ENCODE results near the gene SEL1L3.

SEL1L3 gene

DNA sequence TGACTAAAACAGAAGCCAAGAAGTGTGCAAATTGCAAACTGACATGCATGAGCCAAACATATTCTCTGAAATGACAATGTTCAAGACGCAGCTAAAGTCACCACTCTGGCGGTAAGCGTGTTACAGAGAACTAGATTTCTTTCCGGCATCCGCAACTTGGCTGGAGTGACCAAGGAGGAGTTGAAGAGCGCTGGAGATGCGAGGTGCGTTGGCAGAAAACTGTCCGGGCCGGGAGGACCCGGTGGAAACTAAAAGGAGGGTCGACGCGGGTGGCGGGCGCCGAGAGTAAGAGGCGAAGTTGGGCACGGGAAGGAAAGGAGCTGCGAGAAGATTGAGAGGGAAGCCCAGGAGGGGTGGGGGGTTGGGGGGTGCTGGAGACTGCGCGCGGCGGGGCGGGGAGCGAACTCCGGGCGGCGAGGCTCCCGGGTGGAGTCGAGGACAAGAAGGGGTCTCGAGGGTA is 807 bp downstream of the SEL1L3 start:
- Histone ChIP-seq H3K27me3 (ENCODE audit: control insufficient read depth, insufficient read depth, low read length) (no peaks in the 10 kb centered on the region), H3K4me1 (ENCODE audit: control insufficient read depth, insufficient read depth, low read length) (peaks cover 20% of the 10 kb centered on the region), H3K9me3 (replicated peaks; ENCODE audit: low read length) (no peaks in the 10 kb centered on the region), H3K4me3 (ENCODE audit: low read length) (peak overlapping the region; percentile 74), H3K4me2 (ENCODE audit: low read length) (peak overlapping the region; percentile 87), H3K9ac (ENCODE audit: low read depth, low read length) (peak overlapping the region; percentile 62), H3K36me3 (ENCODE audit: insufficient read depth, low read length) (no peaks in the 10 kb centered on the region)

DNA sequence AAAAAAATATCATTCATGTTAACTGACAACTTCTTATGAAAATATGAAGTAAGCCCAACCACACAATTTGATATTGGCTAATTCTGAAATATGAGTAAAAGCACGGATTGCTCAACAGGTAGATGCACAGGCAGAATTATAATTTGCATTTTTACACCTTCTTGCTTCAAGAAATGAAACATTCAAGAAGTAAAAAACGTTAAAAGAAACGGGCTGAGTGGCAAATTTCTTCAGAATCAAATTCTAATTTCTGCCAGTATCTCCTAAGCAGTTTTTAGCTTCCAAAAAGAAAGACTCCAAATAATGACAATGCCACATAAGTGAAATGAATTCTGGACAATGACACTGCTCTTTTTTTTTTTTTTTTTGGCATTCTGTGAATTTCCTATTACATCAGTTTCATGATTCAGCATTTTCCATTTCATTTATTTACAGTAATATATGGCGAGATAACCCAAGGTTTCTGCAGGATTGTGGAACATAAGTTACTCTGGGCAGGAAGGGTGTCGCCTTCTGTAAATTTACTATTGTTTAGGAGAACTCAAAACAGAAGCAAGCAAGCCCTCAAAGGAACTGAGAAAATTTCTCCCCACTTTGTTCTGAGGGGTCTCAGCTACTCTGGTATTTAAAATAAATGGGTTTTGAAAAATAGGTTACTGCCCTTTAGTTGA is 1.4 kb downstream of the SEL1L3 start:
- Histone ChIP-seq H3K9ac (ENCODE audit: low read depth, low read length) (peak overlapping the region; percentile 62), H3K4me1 (ENCODE audit: control insufficient read depth, insufficient read depth, low read length) (peaks cover 25% of the 10 kb centered on the region), H3K36me3 (ENCODE audit: insufficient read depth, low read length) (no peaks in the 10 kb centered on the region), H3K27me3 (ENCODE audit: control insufficient read depth, insufficient read depth, low read length) (no peaks in the 10 kb centered on the region), H3K4me3 (ENCODE audit: low read length) (peak overlapping the region; percentile 74), H3K9me3 (replicated peaks; ENCODE audit: low read length) (no peaks in the 10 kb centered on the region), H3K4me2 (ENCODE audit: low read length) (peak overlapping the region; percentile 87)

DNA sequence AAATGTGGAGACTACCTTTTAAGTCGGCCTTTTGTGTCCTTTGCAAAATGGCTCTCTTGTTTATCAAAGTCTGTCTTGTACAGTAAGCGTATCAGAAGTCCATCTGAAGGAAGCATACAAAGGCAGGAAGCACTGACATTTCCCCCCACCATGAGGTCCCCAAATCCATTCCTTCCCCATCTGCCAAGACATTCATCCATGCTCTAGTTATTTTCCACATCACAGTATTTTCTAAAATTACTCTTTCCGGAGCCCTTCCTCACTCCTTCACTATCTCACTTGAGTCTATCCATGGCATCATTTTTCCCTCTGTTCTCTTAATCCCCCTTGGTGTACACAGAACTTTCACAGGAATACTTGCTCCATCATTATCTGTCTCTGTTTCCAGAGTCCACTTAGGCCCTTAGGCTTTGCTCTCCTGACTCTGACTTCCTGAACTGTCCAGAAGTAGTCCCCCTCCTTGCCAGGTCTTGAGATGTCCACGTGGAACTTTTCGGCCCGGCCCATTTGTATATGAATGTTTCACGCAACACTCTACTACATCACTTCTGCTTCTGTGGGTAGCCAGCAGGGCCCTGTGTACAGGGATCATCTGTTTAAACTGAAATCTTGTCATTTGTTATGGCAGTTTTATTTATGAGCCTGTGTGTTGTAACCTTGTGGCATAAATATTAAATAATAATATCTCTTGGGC is 2.1 kb downstream of the SEL1L3 start:
- Histone ChIP-seq H3K36me3 (ENCODE audit: insufficient read depth, low read length) (no peaks in the 10 kb centered on the region), H3K4me1 (ENCODE audit: control insufficient read depth, insufficient read depth, low read length) (peaks cover 25% of the 10 kb centered on the region), H3K4me3 (ENCODE audit: low read length) (no peak overlapping the region), H3K9me3 (replicated peaks; ENCODE audit: low read length) (no peaks in the 10 kb centered on the region), H3K4me2 (ENCODE audit: low read length) (peak overlapping the region; percentile 87), H3K27me3 (ENCODE audit: control insufficient read depth, insufficient read depth, low read length) (no peaks in the 10 kb centered on the region), H3K9ac (ENCODE audit: low read depth, low read length) (no peak overlapping the region)

DNA sequence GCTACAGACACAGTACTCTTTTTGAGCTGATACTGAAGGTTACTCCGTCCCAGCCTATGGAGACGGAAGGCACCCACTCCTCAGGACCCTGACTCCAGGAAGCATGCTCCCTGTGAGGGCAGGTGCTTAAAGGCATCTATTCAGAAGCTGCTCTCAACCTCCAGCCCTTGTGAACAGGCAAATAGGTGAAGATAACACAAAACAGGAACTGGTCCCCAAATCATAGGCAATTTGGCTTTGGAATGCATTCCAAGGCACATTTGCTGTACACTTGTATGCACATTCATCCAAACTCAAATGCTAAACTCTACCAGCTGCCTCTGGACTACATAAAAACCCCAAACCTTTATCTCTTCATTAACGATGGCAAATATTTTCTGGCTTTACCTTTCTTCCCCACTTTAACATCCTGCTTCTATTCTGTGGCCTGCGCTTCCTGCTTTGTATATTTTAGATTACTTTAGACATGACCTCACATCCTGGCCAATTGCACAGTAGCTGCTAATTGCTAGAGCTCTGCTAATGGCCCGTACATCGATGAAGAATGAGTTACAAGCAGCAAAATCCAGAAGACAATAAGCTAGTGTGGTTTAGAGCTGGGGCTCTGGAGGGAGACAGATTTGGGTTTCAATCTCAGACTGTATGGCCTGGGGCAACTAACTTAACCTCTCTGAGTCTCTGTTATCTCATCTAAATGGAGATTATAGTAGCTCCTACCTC is 3.2 kb downstream of the SEL1L3 start:
- Histone ChIP-seq H3K27me3 (ENCODE audit: control insufficient read depth, insufficient read depth, low read length) (no peaks in the 10 kb centered on the region), H3K4me2 (ENCODE audit: low read length) (no peak overlapping the region), H3K9ac (ENCODE audit: low read depth, low read length) (no peak overlapping the region), H3K9me3 (replicated peaks; ENCODE audit: low read length) (no peaks in the 10 kb centered on the region), H3K4me1 (ENCODE audit: control insufficient read depth, insufficient read depth, low read length) (peaks cover 32% of the 10 kb centered on the region), H3K4me3 (ENCODE audit: low read length) (no peak overlapping the region), H3K36me3 (ENCODE audit: insufficient read depth, low read length) (no peaks in the 10 kb centered on the region)

DNA sequence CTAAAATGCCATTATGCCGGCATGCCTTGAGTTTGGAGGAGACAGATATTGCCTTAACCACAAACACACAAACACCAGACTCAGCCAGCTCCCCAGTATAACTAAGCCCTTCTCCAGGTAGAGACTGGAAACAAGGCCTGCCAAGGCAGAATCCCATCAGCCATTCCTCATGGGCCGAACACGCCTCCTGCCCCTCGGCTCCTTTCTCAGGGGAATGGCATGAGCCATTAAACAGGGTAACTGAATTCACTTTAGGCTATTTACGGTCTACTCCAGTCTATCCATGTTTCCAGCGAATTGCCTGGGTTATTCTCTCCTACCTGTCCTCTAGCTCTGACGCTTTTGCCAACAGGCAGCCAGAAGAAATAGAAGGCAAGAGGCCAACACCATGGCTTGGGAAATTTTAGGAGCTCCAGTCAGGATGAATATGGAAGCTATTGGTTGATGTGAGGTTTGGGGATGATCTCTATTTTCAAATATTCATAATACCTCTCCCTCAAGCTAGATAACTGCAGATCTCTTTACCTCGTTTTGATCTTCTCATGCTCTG is 4.9 kb downstream of the SEL1L3 start:
- peaks cover 32% of the 10 kb centered on the region for H3K4me1 ChIP-seq (ENCODE audit: control insufficient read depth, insufficient read depth, low read length)
- no peak overlapping the region for H3K9ac ChIP-seq (ENCODE audit: low read depth, low read length)
- no peaks in the 10 kb centered on the region for H3K9me3 ChIP-seq (replicated peaks; ENCODE audit: low read length)
- no peak overlapping the region for H3K4me2 ChIP-seq (ENCODE audit: low read length)
- no peaks in the 10 kb centered on the region for H3K36me3 ChIP-seq (ENCODE audit: insufficient read depth, low read length)
- no peak overlapping the region for H3K4me3 ChIP-seq (ENCODE audit: low read length)
- no peaks in the 10 kb centered on the region for H3K27me3 ChIP-seq (ENCODE audit: control insufficient read depth, insufficient read depth, low read length)

DNA sequence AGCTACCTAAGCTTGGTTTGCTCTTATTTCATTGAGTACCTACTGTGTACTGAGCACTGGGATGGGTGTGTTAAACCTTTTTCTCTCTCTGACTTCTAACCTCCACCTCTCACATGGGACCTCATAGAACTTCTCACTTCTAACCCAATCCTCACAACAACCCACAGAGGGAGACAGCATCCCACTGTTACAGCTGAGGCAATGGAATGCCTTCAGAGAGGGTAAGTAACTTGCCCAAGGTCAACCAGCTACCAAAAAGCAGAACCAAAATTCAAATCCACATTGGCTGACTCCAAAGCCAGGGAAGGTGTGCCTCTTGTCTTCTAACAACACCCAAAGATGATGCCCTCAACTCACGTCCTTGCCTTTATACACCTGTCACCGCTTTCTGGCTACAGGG is 5.4 kb downstream of the SEL1L3 start:
- Histone ChIP-seq H3K4me3 (ENCODE audit: low read length) (no peak overlapping the region), H3K27me3 (ENCODE audit: control insufficient read depth, insufficient read depth, low read length) (no peaks in the 10 kb centered on the region), H3K9ac (ENCODE audit: low read depth, low read length) (no peak overlapping the region), H3K9me3 (replicated peaks; ENCODE audit: low read length) (no peaks in the 10 kb centered on the region), H3K36me3 (ENCODE audit: insufficient read depth, low read length) (no peaks in the 10 kb centered on the region), H3K4me2 (ENCODE audit: low read length) (no peak overlapping the region), H3K4me1 (ENCODE audit: control insufficient read depth, insufficient read depth, low read length) (peaks cover 32% of the 10 kb centered on the region)

DNA sequence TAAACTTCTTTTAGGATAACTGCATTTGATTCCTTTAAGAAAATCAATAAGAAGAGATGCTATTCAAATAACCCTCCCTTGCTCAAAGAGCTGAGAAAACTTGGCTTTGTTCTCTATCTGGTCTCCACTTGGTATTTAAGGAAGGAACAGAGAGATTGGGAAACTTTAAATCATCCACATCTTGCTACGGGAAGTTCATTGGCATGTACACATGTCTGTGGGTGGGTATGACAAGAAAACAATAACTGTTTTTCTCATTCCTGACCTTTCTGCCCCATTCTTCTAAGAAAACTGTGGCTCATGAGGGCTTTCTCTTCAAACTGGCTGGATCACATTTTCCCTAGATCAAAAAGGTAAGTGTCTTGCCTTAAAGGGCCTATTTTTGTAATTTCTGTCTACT is 6.0 kb downstream of the SEL1L3 start:
- H3K9ac ChIP-seq (ENCODE audit: low read depth, low read length), result no peak overlapping the region

DNA sequence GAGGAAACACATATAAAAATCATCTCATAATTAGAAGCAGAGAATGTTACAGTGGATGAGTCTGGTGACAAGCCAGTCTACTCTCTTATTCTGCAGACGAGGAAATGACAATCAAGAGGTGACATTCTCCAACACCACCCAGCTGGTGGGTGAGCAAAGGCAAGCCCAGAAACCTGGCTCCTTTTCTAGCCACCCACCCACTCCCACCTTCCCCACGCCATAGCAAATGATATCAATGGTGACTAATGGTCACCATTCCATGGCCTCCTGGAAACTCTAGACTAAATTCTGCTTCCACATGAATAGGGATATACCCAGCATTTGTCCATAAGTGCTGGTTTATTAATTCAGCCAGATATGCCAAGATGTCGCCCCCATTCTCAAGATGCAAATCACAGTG is 10.7 kb downstream of the SEL1L3 start:
- Histone ChIP-seq H3K36me3 (ENCODE audit: insufficient read depth, low read length) (no peaks in the 10 kb centered on the region), H3K4me1 (ENCODE audit: control insufficient read depth, insufficient read depth, low read length) (peaks cover 14% of the 10 kb centered on the region), H3K27me3 (ENCODE audit: control insufficient read depth, insufficient read depth, low read length) (no peaks in the 10 kb centered on the region), H3K9ac (ENCODE audit: low read depth, low read length) (no peak overlapping the region), H3K9me3 (replicated peaks; ENCODE audit: low read length) (no peaks in the 10 kb centered on the region), H3K4me2 (ENCODE audit: low read length) (no peak overlapping the region), H3K4me3 (ENCODE audit: low read length) (no peak overlapping the region)

More for the DNA sequence above, 6.0 kb downstream of the SEL1L3 start:
- Histone ChIP-seq H3K4me3 (ENCODE audit: low read length) (no peak overlapping the region), H3K36me3 (ENCODE audit: insufficient read depth, low read length) (no peaks in the 10 kb centered on the region), H3K4me1 (ENCODE audit: control insufficient read depth, insufficient read depth, low read length) (peaks cover 30% of the 10 kb centered on the region), H3K9me3 (replicated peaks; ENCODE audit: low read length) (no peaks in the 10 kb centered on the region), H3K4me2 (ENCODE audit: low read length) (no peak overlapping the region), H3K27me3 (ENCODE audit: control insufficient read depth, insufficient read depth, low read length) (no peaks in the 10 kb centered on the region)

DNA sequence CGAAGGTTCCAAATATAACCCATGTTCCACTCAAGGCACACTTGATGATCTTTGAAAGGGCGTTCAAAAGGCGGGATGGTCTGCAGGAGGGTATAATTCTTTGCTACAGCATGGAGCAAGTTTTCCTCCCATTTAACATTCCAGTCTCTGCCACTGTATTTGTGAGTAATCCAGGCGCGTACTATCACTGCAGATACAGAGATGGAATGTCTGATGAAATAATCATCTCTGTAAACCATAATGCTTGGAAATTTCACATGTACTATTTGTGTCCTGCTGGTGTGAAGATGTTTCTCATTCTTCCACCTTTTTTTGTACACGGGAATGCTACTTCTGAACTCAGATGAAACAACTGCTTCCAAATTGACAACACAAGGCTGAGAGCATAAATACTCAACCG is 15.5 kb downstream of the SEL1L3 start:
- Histone ChIP-seq H3K27me3 (ENCODE audit: control insufficient read depth, insufficient read depth, low read length) (no peaks in the 10 kb centered on the region), H3K4me2 (ENCODE audit: low read length) (no peak overlapping the region), H3K36me3 (ENCODE audit: insufficient read depth, low read length) (no peaks in the 10 kb centered on the region)

DNA sequence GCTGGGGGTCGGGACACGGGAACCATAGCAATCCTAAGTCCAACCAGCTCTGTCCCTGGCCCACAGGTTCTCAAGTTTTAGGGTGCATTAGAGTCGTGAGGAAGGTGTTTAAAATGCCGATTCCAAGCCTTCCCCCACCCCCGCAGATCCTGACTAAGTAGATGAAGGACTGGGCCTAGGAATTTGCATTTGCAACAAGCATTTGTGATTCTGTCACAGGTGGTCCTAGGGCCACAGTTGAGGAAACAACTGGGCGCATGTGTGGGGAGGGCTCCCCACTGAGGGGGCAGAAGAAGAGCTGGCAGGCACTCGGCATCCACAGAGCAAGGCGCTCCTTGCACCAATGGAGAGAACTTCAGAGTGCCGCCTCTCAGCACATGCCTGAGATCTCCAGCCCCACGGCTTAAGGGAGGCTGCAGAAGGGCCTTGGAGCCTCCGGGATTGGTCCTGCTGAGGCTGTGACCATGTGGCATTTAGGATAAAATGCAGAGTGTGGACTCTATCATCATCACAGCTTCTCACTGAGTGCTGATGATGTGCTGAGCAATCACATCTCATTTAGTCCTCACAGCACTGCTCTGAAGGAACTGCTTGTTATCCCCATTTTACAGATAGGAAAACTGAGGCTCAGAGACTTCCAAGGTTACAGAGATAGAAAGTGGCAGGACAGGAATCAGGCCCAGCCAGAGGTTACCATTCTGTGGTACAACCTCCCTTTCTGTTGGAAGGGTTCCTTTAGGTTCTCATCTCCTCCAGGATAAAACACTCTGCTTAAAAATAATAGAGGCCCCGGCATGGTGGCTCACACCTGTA is 16.7 kb downstream of the SEL1L3 start:
- Histone ChIP-seq H3K4me2 (ENCODE audit: low read length) (no peak overlapping the region), H3K9ac (ENCODE audit: low read depth, low read length) (no peak overlapping the region)

More for the DNA sequence above, 15.5 kb downstream of the SEL1L3 start:
- H3K4me3 ChIP-seq (ENCODE audit: low read length), result no peak overlapping the region
- H3K9ac ChIP-seq (ENCODE audit: low read depth, low read length), result no peak overlapping the region
- H3K4me1 ChIP-seq (ENCODE audit: control insufficient read depth, insufficient read depth, low read length), result peaks cover 10% of the 10 kb centered on the region
- H3K9me3 ChIP-seq (replicated peaks; ENCODE audit: low read length), result no peaks in the 10 kb centered on the region

More for the DNA sequence above, 16.7 kb downstream of the SEL1L3 start:
- Histone ChIP-seq H3K4me3 (ENCODE audit: low read length) (no peak overlapping the region), H3K9me3 (replicated peaks; ENCODE audit: low read length) (no peaks in the 10 kb centered on the region), H3K27me3 (ENCODE audit: control insufficient read depth, insufficient read depth, low read length) (no peaks in the 10 kb centered on the region), H3K4me1 (ENCODE audit: control insufficient read depth, insufficient read depth, low read length) (peaks cover 10% of the 10 kb centered on the region), H3K36me3 (ENCODE audit: insufficient read depth, low read length) (no peaks in the 10 kb centered on the region)
